Fibroblast of upper back skin (primary cell): ENCODE data around the gene SYT17.
"Not testable (repeated sequence)": the region's sequence is repeated elsewhere in the genome, so short reads cannot be mapped to it uniquely, and the experiment has no call there.

Source experiments
- DNase-seq: peaks from one replicate; pipeline ENCODE4 v3.0.0-alpha.2; 2013

SYT17 gene

GRCh38 chr16:19175492-19176262 is 7.6 kb downstream of the SYT17 start:
- DNase-seq, result no peak

- no peak for DNase-seq
Observed at GRCh38 chr16:19177111-19177739, 9.2 kb downstream of the SYT17 start.

DNA sequence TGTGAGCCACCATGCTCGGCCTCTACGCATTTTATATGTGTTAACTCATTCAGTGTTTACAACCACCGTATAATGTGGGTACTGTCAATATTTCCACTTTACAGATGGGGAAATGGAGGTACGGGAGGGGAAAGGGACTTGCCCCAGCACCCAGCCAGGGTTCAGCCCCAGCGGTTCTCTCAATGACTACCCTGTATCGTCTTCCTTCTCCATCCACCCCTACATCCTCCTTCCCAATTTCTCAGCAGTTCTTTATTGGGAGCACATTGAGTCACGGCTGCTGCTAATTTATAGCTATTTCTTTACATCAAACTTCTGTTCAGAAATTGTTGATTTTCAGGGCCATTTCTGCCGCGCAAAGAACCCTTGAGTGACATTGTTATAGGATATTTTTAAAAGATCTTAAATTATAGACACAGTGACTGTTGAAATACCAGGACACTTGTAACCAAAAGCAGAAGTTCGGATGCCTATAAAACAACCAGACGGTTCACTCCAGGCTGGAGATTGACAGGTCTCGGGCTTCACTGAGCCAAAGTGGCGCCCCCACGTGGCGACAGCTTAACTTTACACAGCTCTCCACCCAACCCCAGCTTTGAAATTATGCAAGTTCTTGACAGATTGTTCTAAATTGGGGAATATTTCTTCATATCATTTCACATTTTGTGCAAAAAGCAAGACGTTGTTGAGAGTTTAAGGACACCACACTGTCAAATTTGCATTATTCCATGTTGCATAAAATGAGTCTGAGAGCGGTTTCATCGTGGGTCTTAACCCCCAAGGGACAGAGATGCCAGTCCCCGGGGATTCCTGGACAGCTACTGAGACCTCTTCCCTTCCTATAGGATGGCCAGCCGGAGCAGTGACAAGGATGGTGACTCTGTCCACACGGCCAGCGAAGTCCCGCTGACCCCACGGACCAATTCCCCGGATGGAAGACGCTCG is 11.8 kb downstream of the SYT17 start:
- DNase-seq, result peak; percentile 43

- DNase-seq, result no peak
Observed at GRCh38 chr16:19180741-19181140, 12.7 kb downstream of the SYT17 start.

- no peak for DNase-seq
Observed at GRCh38 chr16:19182481-19182880, 14.4 kb downstream of the SYT17 start.

DNA sequence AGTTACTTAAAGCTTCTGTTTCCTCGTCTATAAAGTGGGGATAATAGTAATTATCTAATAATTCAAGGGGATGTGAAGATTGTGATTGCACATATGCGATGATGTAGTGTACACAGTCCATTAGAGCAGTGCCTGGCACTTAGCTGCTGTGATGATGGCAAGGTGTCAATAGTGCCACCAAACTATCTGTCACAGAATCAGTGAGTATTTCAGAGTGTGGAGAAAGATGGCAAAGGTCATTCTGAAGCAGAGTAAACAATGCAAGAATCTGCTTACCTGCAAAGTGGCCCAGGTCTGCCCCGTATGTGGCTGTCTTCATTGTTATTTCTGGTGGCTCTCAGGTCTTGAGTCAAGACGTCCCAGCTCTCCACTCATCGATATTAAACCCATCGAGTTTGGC is 15.1 kb downstream of the SYT17 start:
- DNase-seq, result no peak

DNA sequence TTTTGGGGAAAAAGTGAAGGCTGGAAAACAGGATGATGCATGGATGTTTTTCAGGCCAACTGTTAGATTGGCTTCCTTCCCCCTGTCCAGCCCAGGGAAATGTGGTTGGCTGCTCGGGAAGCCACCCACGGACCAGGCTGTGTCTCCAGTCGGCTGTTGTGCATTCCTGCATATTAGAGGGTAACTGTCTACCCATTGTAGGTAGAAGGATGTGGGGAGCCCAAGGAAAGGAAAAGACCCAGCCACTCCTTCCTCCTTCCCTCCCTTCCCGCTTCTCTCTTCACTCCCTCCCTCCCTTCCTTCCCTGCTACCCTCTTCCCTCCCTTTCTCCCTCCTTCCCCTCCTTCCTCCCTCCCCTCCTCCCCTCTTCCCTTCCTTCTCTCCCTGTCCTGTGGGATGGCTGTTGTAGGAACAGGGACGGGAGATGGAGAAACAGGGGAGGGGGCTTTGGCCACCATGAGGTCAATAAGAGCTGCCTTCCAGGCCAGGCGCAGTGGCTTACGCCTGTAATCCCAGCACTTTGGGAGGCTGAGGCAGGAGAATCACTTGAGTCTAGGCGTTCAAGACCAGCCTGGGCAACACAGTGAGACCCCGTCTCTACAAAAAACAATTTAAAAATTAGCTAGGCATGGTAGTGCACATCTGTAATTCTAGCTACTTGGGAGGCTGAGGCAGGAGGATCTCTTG is 16.9 kb downstream of the SYT17 start:
- peak; percentile 8 for DNase-seq

DNA sequence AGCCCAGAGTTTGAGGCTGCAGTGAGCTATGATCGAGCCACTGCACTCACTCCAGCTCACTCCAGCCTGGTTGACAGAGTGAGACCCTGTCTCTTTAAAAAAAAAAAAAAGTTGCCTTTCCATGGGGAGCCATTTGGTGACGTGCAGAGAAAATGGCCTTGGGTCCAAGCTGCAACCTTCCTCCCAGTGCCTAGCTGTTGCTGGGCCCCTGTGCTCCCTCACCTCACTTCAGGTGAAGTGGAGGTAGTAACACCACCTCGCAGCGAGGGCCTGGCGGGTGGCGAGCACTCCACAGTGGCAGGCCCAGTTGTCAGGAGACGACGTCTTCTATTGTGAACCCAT is 17.4 kb downstream of the SYT17 start:
- no peak for DNase-seq

GRCh38 chr16:19186408-19186807 is 18.4 kb downstream of the SYT17 start:
- DNase-seq, result no peak

DNA sequence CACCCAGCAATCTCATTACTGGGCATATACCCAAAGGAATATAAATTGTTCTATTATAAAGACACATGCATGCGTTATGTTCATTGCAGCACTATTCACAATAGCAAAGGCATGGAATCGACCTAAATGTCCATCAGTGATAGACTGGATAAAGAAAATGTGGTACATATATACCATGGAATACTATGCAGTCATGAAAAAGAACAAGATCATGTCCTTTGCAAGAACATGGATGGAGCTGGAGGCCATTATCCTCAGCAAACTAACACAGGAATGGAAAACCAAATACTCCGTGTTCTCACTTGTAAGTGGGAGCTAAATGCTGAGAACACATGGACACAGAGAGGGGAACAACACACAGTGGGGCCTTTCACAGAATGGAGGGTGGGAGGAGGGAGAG is 19.9 kb downstream of the SYT17 start:
- DNase-seq, result not testable (repeated sequence)

DNA sequence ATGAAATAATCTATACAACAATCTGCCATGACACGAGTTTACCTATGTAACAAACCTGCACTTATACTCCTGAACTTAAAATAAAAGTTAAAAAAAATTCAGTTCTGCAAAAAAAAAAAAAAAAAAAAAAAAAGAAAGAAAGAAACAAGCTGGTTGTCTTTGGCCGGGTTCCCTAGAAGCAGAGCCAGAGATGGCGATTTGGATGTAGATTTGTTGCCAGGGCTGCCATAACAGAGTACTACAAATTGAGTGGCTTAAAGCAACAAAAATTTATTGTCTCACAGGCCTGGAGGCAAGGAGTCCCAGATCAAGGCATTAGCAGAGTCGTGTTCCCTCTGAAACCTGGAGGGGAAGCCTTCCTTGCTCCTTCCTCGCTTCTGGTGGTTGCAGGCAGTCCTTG is 20.4 kb downstream of the SYT17 start:
- no peak for DNase-seq

DNA sequence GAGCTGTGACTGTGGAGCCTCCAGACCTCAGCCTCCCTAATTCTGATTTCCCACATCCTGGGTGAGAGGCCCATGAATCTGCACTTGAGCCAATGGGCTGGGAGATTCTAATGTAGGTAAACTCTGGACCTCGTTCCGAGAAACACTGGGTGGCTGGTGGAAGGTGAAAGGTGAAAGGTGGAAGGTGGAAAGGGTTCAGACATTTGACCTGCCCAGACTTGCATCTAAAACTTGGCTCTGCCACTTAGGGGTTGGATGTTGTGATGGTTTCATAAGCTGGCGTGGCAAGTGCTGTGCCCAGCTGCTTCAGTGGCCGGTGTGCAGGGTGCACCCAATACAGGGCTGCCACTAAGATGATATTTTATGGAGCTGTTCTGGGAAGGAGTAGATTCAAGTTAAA is 24.8 kb downstream of the SYT17 start:
- no peak for DNase-seq

- no peak for DNase-seq
Observed at GRCh38 chr16:19196871-19197270, 28.8 kb downstream of the SYT17 start.

GRCh38 chr16:19203374-19203966 is 35.4 kb downstream of the SYT17 start:
- no peak for DNase-seq

DNA sequence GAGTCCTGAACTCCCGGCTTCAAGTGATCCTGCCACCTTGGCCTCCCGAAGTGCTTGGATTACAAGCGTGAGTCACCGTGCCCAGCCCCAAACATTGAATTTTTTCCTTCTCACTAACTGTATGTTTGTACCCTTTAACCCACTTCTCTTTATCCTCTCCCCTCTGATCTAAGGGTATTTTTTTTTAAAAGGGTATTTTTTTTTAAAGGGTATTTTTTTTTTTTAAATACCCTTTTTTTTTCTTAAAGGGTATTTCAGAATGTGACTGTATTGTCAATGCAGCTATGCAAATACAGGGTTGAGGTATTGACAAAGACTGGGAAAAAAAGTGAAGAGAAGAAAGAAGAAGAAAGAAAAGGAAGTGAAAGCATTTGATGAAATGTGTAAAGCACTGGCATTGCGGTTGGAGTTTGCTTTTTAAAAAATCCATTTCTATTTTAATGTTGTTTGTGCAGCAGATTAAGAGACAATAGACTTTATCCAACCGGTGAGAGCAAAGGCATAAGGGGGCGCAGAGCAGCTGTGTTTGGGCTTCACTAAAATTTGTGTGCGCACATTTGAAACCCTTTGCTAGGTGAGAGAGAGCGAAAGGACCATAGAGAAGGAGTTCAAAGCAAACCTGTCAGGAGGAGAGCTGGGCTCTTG is 42.4 kb downstream of the SYT17 start:
- no peak for DNase-seq

DNA sequence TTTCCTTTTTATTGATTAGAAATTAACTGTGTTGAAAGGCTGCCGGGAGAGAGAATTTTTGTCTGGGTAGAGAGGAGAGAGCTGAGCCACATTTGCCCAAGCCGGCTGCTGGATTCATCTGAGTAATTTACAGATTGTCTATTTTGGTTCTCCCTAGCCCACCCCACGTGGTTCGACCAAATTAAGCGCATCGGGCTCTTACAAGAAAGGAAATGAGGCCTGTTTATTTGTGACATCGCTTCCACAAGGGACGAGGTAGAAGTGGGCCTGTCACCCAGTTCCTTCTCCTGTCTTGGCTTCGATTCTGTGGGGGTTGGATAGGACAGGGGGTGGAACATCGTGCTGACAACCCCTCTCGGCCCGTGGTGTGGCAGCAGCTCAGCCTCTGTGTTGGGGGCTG is 42.9 kb downstream of the SYT17 start:
- no peak for DNase-seq

- no peak for DNase-seq
Observed at GRCh38 chr16:19212059-19212458, 44.0 kb downstream of the SYT17 start.

DNA sequence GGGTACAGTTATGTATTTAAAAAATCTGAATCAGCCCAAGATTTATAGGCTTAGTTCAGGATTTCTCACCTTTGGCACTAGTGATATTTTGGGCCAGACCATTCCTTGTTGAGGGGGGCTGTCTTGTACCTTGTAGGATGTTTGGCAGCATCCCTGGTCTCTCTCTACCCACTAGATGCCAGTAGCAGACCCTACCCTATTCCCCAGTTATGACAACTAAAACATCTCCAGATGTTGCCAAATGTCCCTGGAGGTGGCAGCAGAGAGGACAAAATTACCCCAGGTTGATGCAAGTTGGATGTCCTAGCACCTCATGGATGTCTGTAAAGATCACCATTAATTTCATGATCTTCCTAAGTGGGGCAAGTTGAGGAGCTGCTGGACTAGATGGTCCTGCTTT is 45.8 kb downstream of the SYT17 start:
- no peak for DNase-seq

DNA sequence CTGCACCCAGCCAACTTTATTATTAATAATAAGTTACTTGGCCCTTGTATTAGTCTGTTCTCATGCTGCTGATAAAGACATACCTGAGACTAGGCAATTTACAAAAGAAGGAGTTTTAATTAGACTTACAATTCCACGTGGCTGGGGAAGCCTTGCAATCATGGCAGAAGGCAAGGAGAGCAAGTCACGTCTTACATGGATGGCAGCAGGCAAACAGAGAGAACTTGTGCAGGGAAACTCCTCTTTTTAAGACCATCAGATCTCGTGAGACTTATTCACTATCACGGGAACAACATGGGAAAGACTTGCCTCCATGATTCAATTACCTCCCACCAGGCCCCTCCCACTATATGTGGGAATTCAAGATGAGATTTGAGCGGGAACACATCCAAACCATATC is 47.7 kb downstream of the SYT17 start:
- no peak for DNase-seq

- DNase-seq, result no peak
Observed at GRCh38 chr16:19218581-19218980, 50.5 kb downstream of the SYT17 start.

GRCh38 chr16:19219836-19220235 is 51.8 kb downstream of the SYT17 start:
- DNase-seq, result no peak
